22Rv1 (cell line): Measurements from ENCODE around the gene C18orf32.

ENCODE experiments used
- ZFX ChIP-seq: fragments of 450-650 bp; IDR thresholded peaks from 2 replicates; pipeline ENCODE4 v1.6.1; 2017; ENCODE audit warnings: antibody characterized with exemption, borderline replicate concordance
- TF ChIP-seq, protein P1 (sequence below): fragments of 450-650 bp; IDR thresholded peaks from 2 replicates; pipeline ENCODE4 v1.5.1; 2017; ENCODE audit warnings: mild to moderate bottlenecking

DNA sequence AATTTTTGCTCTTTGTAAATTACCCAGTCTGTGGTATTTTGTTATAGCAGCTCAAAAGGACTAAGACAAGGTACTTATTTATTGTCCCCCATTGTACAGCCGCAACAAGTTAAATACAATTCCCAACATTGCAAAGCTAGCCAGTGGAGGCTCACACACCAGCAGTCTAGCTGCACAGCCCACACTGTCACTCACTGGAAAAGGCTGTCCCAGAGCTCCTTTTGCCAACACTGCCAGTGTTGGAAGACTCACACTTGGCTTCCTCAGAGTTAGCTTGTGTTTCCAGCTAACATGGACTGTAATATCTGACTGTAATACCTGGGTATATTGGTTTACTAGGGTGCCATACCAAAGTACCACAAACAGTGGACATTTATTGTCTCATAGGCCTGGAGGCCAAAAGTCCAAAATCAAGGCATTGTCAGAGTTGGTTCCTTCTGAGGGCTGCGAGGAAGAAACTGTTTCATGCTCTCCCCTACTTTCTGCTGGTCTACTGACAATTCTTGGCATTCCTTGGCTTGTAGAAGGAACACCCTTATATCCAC is 19.9 kb downstream of the C18orf32 start:
- TF ChIP-seq, protein P1, sequence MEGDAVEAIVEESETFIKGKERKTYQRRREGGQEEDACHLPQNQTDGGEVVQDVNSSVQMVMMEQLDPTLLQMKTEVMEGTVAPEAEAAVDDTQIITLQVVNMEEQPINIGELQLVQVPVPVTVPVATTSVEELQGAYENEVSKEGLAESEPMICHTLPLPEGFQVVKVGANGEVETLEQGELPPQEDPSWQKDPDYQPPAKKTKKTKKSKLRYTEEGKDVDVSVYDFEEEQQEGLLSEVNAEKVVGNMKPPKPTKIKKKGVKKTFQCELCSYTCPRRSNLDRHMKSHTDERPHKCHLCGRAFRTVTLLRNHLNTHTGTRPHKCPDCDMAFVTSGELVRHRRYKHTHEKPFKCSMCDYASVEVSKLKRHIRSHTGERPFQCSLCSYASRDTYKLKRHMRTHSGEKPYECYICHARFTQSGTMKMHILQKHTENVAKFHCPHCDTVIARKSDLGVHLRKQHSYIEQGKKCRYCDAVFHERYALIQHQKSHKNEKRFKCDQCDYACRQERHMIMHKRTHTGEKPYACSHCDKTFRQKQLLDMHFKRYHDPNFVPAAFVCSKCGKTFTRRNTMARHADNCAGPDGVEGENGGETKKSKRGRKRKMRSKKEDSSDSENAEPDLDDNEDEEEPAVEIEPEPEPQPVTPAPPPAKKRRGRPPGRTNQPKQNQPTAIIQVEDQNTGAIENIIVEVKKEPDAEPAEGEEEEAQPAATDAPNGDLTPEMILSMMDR, result no peak
- no peak for TF ChIP-seq ZFX
